Sigmoid colon (tissue), 7 donors: Measurements from ENCODE around the gene SAFB. TPM values are rescaled to one million over a fixed set of nuclear protein-coding genes. Genes with fewer than 3 reads are reported as not detected.
"Not testable (repeated sequence)": the region's sequence is repeated elsewhere in the genome, so short reads cannot be mapped to it uniquely, and the experiment has no call there.

ENCODE experiments used
- DNase-seq: peaks from one replicate; pipeline ENCODE4 v3.0.0-alpha.2; 2019
- H3K27ac ChIP-seq, 4 donors: fragments of 200-600 bp; sonication (generic); one replicate each; pipeline ENCODE4 v1.5.1; 2016 to 2019; ENCODE audit warnings: mild to moderate bottlenecking in 1 of 4
- H3K27me3 ChIP-seq, 3 donors: fragments of 200-600 bp; sonication (generic); one replicate each; pipeline ENCODE4 v1.5.1; 2019; ENCODE audit warnings: mild to moderate bottlenecking in 1 of 3
- H3K36me3 ChIP-seq, 4 donors: fragments of 200-600 bp; sonication (generic); one replicate each; pipeline ENCODE4 v1.5.1; 2016 to 2019
- H3K4me1 ChIP-seq, 4 donors: fragments of 200-600 bp; sonication (generic); one replicate each; pipeline ENCODE4 v1.5.1; 2017 to 2019
- H3K4me3 ChIP-seq, 4 donors: fragments of 200-600 bp; sonication (generic); one replicate each; pipeline ENCODE4 v1.5.1; 2017 to 2019; ENCODE audit warnings: mild to moderate bottlenecking in 2 of 4, moderate library complexity in 1 of 4
- H3K9me3 ChIP-seq, 4 donors: fragments of 200-600 bp in 3 of 4; sonication (generic) in 3 of 4; one replicate each; pipeline versions ENCODE4 v1.5.1 to v1.6.1; 2013 to 2019
- CTCF ChIP-seq, 4 experiments: fragments of 450-650 bp in 3 of 4; fragments of 200-600 bp in 1 of 4; IDR thresholded peaks; one replicate each; pipeline ENCODE4 v1.5.1; 2016 to 2019; ENCODE audit warnings: antibody characterized with exemption in 4 of 4, mild to moderate bottlenecking in 3 of 4, moderate library complexity in 2 of 4
- EP300 ChIP-seq, 4 donors: sonication (generic); formaldehyde crosslinking; IDR thresholded peaks; one replicate each; pipeline ENCODE4 v1.6.1; 2017; ENCODE audit warnings: antibody characterized with exemption in 4 of 4
- POLR2A ChIP-seq, 2 donors: fragments of 450-650 bp; IDR thresholded peaks; one replicate each; pipeline ENCODE4 v1.6.1; 2016; ENCODE audit warnings: antibody characterized with exemption in 2 of 2, mild to moderate bottlenecking in 2 of 2, moderate library complexity in 2 of 2
- POLR2AphosphoS5 ChIP-seq, 4 donors: sonication (generic); formaldehyde crosslinking; IDR thresholded peaks; one replicate each; pipeline ENCODE4 v1.6.1; 2017; ENCODE audit warnings: antibody characterized with exemption in 4 of 4
- WGBS, 2 donors: extraction: QIAGEN DNeasy Blood & Tissue Kit; methylation state at CpG; one replicate each; pipeline ENCODE4 v1.1.7; 2013; 5-methylcytosine and 5-hydroxymethylcytosine counted together
- intact Hi-C: fragments of 100-400 bp; cut with DNase I; formaldehyde crosslinking; loops from one replicate; pipeline ENCODE4 v1.15.1; 2023
- polyA plus RNA-seq, 3 donors: library from polyadenylated mRNA; stranded (reverse); fragments of 200-250 nt; gene quantifications; one replicate each; pipeline ENCODE4 v1.2.3, GENCODE V29; 2013
- total RNA-seq, 4 donors: library from RNA; depleted of rRNA; stranded (reverse); fragments of >200 nt; gene quantifications; one replicate each; pipeline ENCODE4 v1.1.0, GENCODE V29; 2016
- donor health status: healthy with polysubstance abuse.
- donor health status: Bipolar disorder and iron deficiency.
- donor health status: healthy.

Gene SAFB
- total and polyA plus RNA-seq, 7 donors: 25.7 to 75.9 (median 54.6) TPM

GRCh38 chr19:5605362-5605761 lies 17.5 kb upstream of the SAFB start:
- 83 to 86% methylated on average over 3 of the region's 3 CpGs for WGBS, 2 donors

GRCh38 chr19:5607318-5608275 lies 15.3 kb upstream of the SAFB start:
- TF ChIP-seq EP300 (IDR thresholded peaks at IDR 0.05) (no peak), POLR2AphosphoS5 (IDR thresholded peaks at IDR 0.05) (no peak), POLR2A (IDR thresholded peaks at IDR 0.05) (no peak), CTCF (IDR thresholded peaks at IDR 0.05) (no peak)
- Histone ChIP-seq H3K9me3 (no peaks in the 10 kb centered on the region), H3K27me3 (no peaks in the 10 kb centered on the region), H3K4me3 (no peak overlapping the region), H3K36me3 (peaks cover 33 to 92% (median 78%) of the 10 kb centered on the region in 4 donors), H3K4me1 (no peaks in the 10 kb centered on the region), H3K27ac (no peak overlapping the region)
- DNase-seq: no peak
- WGBS, 2 donors: 94% methylated on average over 16 of the region's 16 CpGs
- intact Hi-C loops: no loop called here

More at GRCh38 chr19:5605362-5605761, 17.5 kb upstream of the SAFB start:
- intact Hi-C loops: no loop called here
- H3K9me3 ChIP-seq: no peaks in the 10 kb centered on the region
- DNase-seq: no peak
- H3K36me3 ChIP-seq: peaks cover 34 to 98% (median 72%) of the 10 kb centered on the region in 4 donors
- no peak overlapping the region for H3K27ac ChIP-seq
- H3K4me1 ChIP-seq: no peaks in the 10 kb centered on the region
- TF ChIP-seq POLR2A (IDR thresholded peaks at IDR 0.05): no peak
- TF ChIP-seq EP300 (IDR thresholded peaks at IDR 0.05): no peak
- TF ChIP-seq POLR2AphosphoS5 (IDR thresholded peaks at IDR 0.05): no peak
- no peak for TF ChIP-seq CTCF (IDR thresholded peaks at IDR 0.05)
- H3K4me3 ChIP-seq: no peak overlapping the region
- H3K27me3 ChIP-seq: no peaks in the 10 kb centered on the region

GRCh38 chr19:5608291-5608690 lies 14.6 kb upstream of the SAFB start:
- Histone ChIP-seq H3K27me3 (no peaks in the 10 kb centered on the region), H3K9me3 (no peaks in the 10 kb centered on the region), H3K27ac (no peak overlapping the region), H3K36me3 (peaks cover 36 to 92% (median 81%) of the 10 kb centered on the region in 4 donors), H3K4me3 (no peak overlapping the region), H3K4me1 (no peaks in the 10 kb centered on the region)
- DNase-seq: no peak
- TF ChIP-seq POLR2A (IDR thresholded peaks at IDR 0.05): no peak
- TF ChIP-seq EP300 (IDR thresholded peaks at IDR 0.05): no peak
- TF ChIP-seq POLR2AphosphoS5 (IDR thresholded peaks at IDR 0.05): no peak
- TF ChIP-seq CTCF (IDR thresholded peaks at IDR 0.05): no peak
- intact Hi-C loops: no loop called here
- 91 to 93% methylated on average over 10 of the region's 10 CpGs for WGBS, 2 donors

GRCh38 chr19:5608766-5609165 lies 14.1 kb upstream of the SAFB start:
- WGBS, 2 donors: 95 to 96% methylated on average over 9 of the region's 9 CpGs
- DNase-seq, intact Hi-C loops, H3K4me3 ChIP-seq, H3K9me3 ChIP-seq, H3K27me3 ChIP-seq, H3K4me1 ChIP-seq, H3K27ac ChIP-seq: not testable (repeated sequence)
- peaks cover 41 to 92% (median 81%) of the 10 kb centered on the region in 4 donors for H3K36me3 ChIP-seq

GRCh38 chr19:5609881-5610448 lies 12.9 kb upstream of the SAFB start:
- no peak overlapping the region for H3K27ac ChIP-seq
- intact Hi-C loops: no loop called here
- peak; percentile 61 for DNase-seq
- 95 to 96% methylated on average over 16 of the region's 16 CpGs for WGBS, 2 donors
- peaks cover 52 to 92% (median 81%) of the 10 kb centered on the region in 4 donors for H3K36me3 ChIP-seq
- no peak for TF ChIP-seq POLR2AphosphoS5 (IDR thresholded peaks at IDR 0.05)
- no peak for TF ChIP-seq POLR2A (IDR thresholded peaks at IDR 0.05)
- no peak for TF ChIP-seq EP300 (IDR thresholded peaks at IDR 0.05)
- no peak for TF ChIP-seq CTCF (IDR thresholded peaks at IDR 0.05)
- H3K9me3 ChIP-seq: no peaks in the 10 kb centered on the region
- H3K27me3 ChIP-seq: no peaks in the 10 kb centered on the region
- H3K4me3 ChIP-seq: no peak overlapping the region
- H3K4me1 ChIP-seq: no peaks in the 10 kb centered on the region
